K562 (cell line): ENCODE measurements around the gene SLIRP. TPM values are rescaled to one million over a fixed set of nuclear protein-coding genes. Genes with fewer than 3 reads are reported as not detected.

ENCODE experiments used
- AFF1 ChIP-seq, 2 experiments: fragments of 450-650 bp; IDR thresholded peaks; 2 replicates each; pipeline ENCODE4 v1.6.1; 2018; ENCODE audit warnings: mild to moderate bottlenecking in 2 of 2, low read depth in 1 of 2; ENCODE audit not compliant: partially characterized antibody in 2 of 2
- ARID3B ChIP-seq: fragments of 250-450 bp; sonication (Bioruptor Pico); IDR thresholded peaks from 2 replicates; pipeline ENCODE4 v1.4.0; 2020; ENCODE audit warnings: borderline replicate concordance
- DIDO1 ChIP-seq: fragments of 450-650 bp; IDR thresholded peaks from 2 replicates; pipeline ENCODE4 v1.6.1; 2016; ENCODE audit warnings: low read depth, missing biosample characterization, missing genetic modification characterization
- DNMT1 ChIP-seq: fragments of 450-650 bp; IDR thresholded peaks from 2 replicates; pipeline ENCODE4 v1.6.1; 2016; ENCODE audit warnings: antibody characterized with exemption, mild to moderate bottlenecking
- EP400 ChIP-seq: fragments of 450-650 bp; IDR thresholded peaks from 2 replicates; pipeline ENCODE4 v1.6.1; 2017; ENCODE audit warnings: antibody characterized with exemption, mild to moderate bottlenecking, moderate library complexity
- FOXK2 ChIP-seq, 2 experiments: fragments of 450-650 bp; IDR thresholded peaks in 1 of 2; conservative IDR thresholded peaks in 1 of 2; 2 replicates each; pipeline ENCODE4 v1.6.1; 2016; ENCODE audit warnings: low read depth in 2 of 2, mild to moderate bottlenecking in 1 of 2
- GTF2E2 ChIP-seq: fragments of 200-800 bp; sonication (Bioruptor generic); IDR thresholded peaks from 2 replicates; pipeline ENCODE4 v1.6.1; 2016; ENCODE audit warnings: missing genetic modification characterization, missing compliant biosample characterization
- HOXB6 ChIP-seq: fragments of 250-450 bp; sonication (Bioruptor Pico); IDR thresholded peaks from 2 replicates; pipeline ENCODE4 v1.5.1; 2022; ENCODE audit warnings: mild to moderate bottlenecking, borderline replicate concordance
- KLF1 ChIP-seq: fragments of 450-650 bp; IDR thresholded peaks from 2 replicates; pipeline ENCODE4 v1.6.1; 2016; ENCODE audit warnings: missing genetic modification characterization, missing compliant biosample characterization
- MYNN ChIP-seq, 2 experiments: sonication (generic); formaldehyde crosslinking in 1 of 2; IDR thresholded peaks; 2 replicates each; pipeline versions ENCODE4 v1.5.0 to v1.6.1; 2016 to 2020; ENCODE audit warnings: antibody characterized with exemption in 1 of 2, missing genetic modification reagents in 1 of 2
- NCOA1 ChIP-seq: fragments of 450-650 bp; IDR thresholded peaks from 2 replicates; pipeline ENCODE4 v1.6.1; 2016; ENCODE audit warnings: low read depth
- NCOA2 ChIP-seq, 2 experiments: fragments of 450-650 bp; IDR thresholded peaks; 2 replicates each; pipeline ENCODE4 v1.6.1; 2018; ENCODE audit warnings: mild to moderate bottlenecking in 2 of 2, moderate library complexity in 1 of 2; ENCODE audit not compliant: partially characterized antibody in 2 of 2
- RUNX1 ChIP-seq: sonication (generic); IDR thresholded peaks from 2 replicates; pipeline ENCODE4 v1.6.1; 2016; ENCODE audit warnings: antibody characterized with exemption, low read depth
- SMARCA5 ChIP-seq: fragments of 450-650 bp; IDR thresholded peaks from 2 replicates; pipeline ENCODE4 v1.6.1; 2016
- ZC3H8 ChIP-seq: fragments of 450-650 bp; IDR thresholded peaks from 2 replicates; pipeline ENCODE4 v1.6.1; 2017
- ZFP1 ChIP-seq: fragments of 450-650 bp; formaldehyde crosslinking; IDR thresholded peaks from 2 replicates; pipeline ENCODE4 v1.4.0; 2020; ENCODE audit warnings: mild to moderate bottlenecking, mixed read lengths
- polyA plus RNA-seq, 8 experiments: library from polyadenylated mRNA; depleted of rRNA in 4 of 8; stranded (reverse) in 5 of 8; unstranded in 3 of 8; fragments of >200 nt; fragmentation: Nextera tagmentation in 2 of 8; fragmentation: Illumina TruSeq in 1 of 8; extraction: Ambion mirVana in 2 of 8; extraction: Trizol in 1 of 8; gene quantifications; 2 replicates each; pipeline versions ENCODE4 v1.2.1 to v1.2.3, GENCODE V29; 2011 to 2014; ENCODE audit warnings: inconsistent platforms in 1 of 8, missing spikeins in 1 of 8
- total RNA-seq, 7 experiments: library from RNA; depleted of rRNA in 6 of 7; stranded (reverse); fragments of >200 nt in 6 of 7; fragmentation: Illumina TruSeq in 2 of 7; extraction: Trizol in 2 of 7; gene quantifications; 2 replicates each; pipeline versions ENCODE4 v1.2.1 to v1.2.3, GENCODE V29; 2011 to 2021; ENCODE audit warnings: low replicate concordance in 1 of 7
- TF ChIP-seq, protein P1 (sequence below), 2 experiments: fragments of 450-650 bp in 1 of 2; IDR thresholded peaks; 2 replicates each; pipeline ENCODE4 v1.6.1; 2011 to 2017; ENCODE audit warnings: low read depth in 2 of 2, antibody characterized with exemption in 1 of 2, borderline replicate concordance in 1 of 2, low read length in 1 of 2, mild to moderate bottlenecking in 1 of 2, mixed read lengths in 1 of 2; ENCODE audit not compliant: control insufficient read depth in 1 of 2
- TF ChIP-seq, protein P2 (sequence below): fragments of 250-450 bp; sonication (Bioruptor Pico); IDR thresholded peaks from 2 replicates; pipeline ENCODE4 v1.8.0; 2022; ENCODE audit warnings: inconsistent platforms, mild to moderate bottlenecking, moderate library complexity, borderline replicate concordance

SLIRP gene
- total and polyA plus RNA-seq, 9 of the 15 experiments (the other 6 are each of a cell fraction or from before 2014, with no cell fraction given): 251 to 1,905 (median 491) TPM

DNA sequence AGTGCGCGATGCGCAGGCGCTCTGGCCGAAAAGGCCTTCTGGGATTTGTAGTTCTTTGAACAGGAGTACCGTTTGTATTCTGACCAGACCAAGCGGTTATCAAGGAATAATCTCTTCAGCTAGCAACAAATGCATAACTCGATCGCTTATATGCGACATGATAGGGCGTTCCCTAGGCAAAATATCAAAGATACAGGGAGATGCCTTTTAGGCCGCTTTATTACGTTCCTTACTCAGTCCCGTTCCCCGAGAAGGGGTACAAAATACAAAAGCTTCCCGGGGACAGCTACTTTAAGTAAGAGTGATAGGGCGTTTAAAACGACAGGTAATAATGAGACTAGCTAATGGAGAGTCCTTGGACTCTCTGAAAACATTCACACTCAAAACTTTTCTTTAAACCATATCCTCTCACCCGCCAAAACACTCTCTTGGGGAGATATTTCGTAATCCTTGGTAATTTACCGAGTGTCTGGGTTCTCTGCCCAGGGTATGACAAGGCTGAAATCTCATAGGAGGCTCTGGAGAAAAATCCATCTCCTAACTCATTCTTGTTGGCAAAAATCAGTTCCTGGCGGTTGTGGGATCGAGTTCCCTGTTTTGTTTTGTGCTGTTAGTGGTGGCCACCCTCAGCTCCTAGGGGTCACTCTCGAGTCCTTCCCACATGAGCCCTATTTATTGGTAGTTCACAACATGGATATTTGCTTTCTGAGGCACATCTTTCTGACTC, 53.5 kb downstream of the SLIRP start (continued):
- peak in 1 of 2 experiments; percentile 78 for TF ChIP-seq AFF1 (IDR thresholded peaks at IDR 0.05; ENCODE audit: low read depth in 1 of 2, partially characterized antibody in 2 of 2)
- no peak for TF ChIP-seq ZC3H8
- TF ChIP-seq DIDO1 (tag): no peak
- peak; percentile 30 to 36; a peak in 2 of 4 replicates for TF ChIP-seq FOXK2 (conservative IDR thresholded peaks at IDR 0.05 in 1 of 2, IDR thresholded peaks at IDR 0.05 in 1 of 2; ENCODE audit: low read depth in 2 of 2)
- TF ChIP-seq, protein P1, sequence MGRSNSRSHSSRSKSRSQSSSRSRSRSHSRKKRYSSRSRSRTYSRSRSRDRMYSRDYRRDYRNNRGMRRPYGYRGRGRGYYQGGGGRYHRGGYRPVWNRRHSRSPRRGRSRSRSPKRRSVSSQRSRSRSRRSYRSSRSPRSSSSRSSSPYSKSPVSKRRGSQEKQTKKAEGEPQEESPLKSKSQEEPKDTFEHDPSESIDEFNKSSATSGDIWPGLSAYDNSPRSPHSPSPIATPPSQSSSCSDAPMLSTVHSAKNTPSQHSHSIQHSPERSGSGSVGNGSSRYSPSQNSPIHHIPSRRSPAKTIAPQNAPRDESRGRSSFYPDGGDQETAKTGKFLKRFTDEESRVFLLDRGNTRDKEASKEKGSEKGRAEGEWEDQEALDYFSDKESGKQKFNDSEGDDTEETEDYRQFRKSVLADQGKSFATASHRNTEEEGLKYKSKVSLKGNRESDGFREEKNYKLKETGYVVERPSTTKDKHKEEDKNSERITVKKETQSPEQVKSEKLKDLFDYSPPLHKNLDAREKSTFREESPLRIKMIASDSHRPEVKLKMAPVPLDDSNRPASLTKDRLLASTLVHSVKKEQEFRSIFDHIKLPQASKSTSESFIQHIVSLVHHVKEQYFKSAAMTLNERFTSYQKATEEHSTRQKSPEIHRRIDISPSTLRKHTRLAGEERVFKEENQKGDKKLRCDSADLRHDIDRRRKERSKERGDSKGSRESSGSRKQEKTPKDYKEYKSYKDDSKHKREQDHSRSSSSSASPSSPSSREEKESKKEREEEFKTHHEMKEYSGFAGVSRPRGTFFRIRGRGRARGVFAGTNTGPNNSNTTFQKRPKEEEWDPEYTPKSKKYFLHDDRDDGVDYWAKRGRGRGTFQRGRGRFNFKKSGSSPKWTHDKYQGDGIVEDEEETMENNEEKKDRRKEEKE (IDR thresholded peaks at IDR 0.05; ENCODE audit: borderline replicate concordance in 1 of 2, control insufficient read depth in 1 of 2, low read depth in 2 of 2, low read length in 1 of 2): no peak
- 0 out of 2 replicates have a peak, but pooled peaks have one; percentile 2 for TF ChIP-seq NCOA1
- TF ChIP-seq MYNN (IDR thresholded peaks at IDR 0.05): no peak
- TF ChIP-seq MYNN (CRISPR knock-in tag; IDR thresholded peaks at IDR 0.05): no peak
- no peak for TF ChIP-seq ZFP1
- TF ChIP-seq ARID3B (CRISPR knock-in tag): no peak
- no peak for TF ChIP-seq KLF1
- TF ChIP-seq, protein P2, sequence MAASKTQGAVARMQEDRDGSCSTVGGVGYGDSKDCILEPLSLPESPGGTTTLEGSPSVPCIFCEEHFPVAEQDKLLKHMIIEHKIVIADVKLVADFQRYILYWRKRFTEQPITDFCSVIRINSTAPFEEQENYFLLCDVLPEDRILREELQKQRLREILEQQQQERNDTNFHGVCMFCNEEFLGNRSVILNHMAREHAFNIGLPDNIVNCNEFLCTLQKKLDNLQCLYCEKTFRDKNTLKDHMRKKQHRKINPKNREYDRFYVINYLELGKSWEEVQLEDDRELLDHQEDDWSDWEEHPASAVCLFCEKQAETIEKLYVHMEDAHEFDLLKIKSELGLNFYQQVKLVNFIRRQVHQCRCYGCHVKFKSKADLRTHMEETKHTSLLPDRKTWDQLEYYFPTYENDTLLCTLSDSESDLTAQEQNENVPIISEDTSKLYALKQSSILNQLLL (CRISPR knock-in tag): no peak
- no peak for TF ChIP-seq DNMT1
- no peak for TF ChIP-seq GTF2E2 (tag)
- no peak for TF ChIP-seq NCOA2 (IDR thresholded peaks at IDR 0.05; ENCODE audit: partially characterized antibody in 2 of 2)
- no peak for TF ChIP-seq RUNX1
- TF ChIP-seq EP400: 0 out of 2 replicates have a peak, but pooled peaks have one; percentile 9
- TF ChIP-seq SMARCA5: no peak
- TF ChIP-seq HOXB6 (CRISPR knock-in tag): no peak
